ENCODE data around the gene C22orf31.
"Not testable (repeated sequence)": the region's sequence is repeated elsewhere in the genome, so short reads cannot be mapped to it uniquely, and the experiment has no call there.

Gene C22orf31

GRCh38 chr22:29092243-29092642 lies 30.6 kb upstream of the C22orf31 start:
- DNase-seq (ENCODE audit: low read depth), result no peak
- no peak for TF ChIP-seq CTCF (IDR thresholded peaks at IDR 0.05; ENCODE audit: insufficient read depth, low read depth, low read length, missing control alignments)
- H3K4me3 ChIP-seq (ENCODE audit: low read length), result no peak overlapping the region

- no peak overlapping the region for H3K4me3 ChIP-seq (ENCODE audit: low read length)
- no peak for TF ChIP-seq CTCF (IDR thresholded peaks at IDR 0.05; ENCODE audit: insufficient read depth, low read depth, low read length, missing control alignments)
- no peak for DNase-seq (ENCODE audit: low read depth)
Measured at GRCh38 chr22:29090039-29090438, 28.4 kb upstream of the C22orf31 start.

- no peak overlapping the region for H3K4me3 ChIP-seq (ENCODE audit: low read length)
- DNase-seq (ENCODE audit: low read depth), result no peak
- no peak for TF ChIP-seq CTCF (IDR thresholded peaks at IDR 0.05; ENCODE audit: insufficient read depth, low read depth, low read length, missing control alignments)
Measured at GRCh38 chr22:29089507-29089906, 27.9 kb upstream of the C22orf31 start.

GRCh38 chr22:29088809-29089208 lies 27.2 kb upstream of the C22orf31 start:
- no peak for DNase-seq (ENCODE audit: low read depth)
- H3K4me3 ChIP-seq (ENCODE audit: low read length), result no peak overlapping the region
- no peak for TF ChIP-seq CTCF (IDR thresholded peaks at IDR 0.05; ENCODE audit: insufficient read depth, low read depth, low read length, missing control alignments)

GRCh38 chr22:29087012-29087411 lies 25.4 kb upstream of the C22orf31 start:
- DNase-seq (ENCODE audit: low read depth), result no peak
- no peak overlapping the region for H3K4me3 ChIP-seq (ENCODE audit: low read length)
- TF ChIP-seq CTCF (IDR thresholded peaks at IDR 0.05; ENCODE audit: insufficient read depth, low read depth, low read length, missing control alignments), result no peak

- no peak for TF ChIP-seq CTCF (IDR thresholded peaks at IDR 0.05; ENCODE audit: insufficient read depth, low read depth, low read length, missing control alignments)
- no peak for DNase-seq (ENCODE audit: low read depth)
Measured at GRCh38 chr22:29083933-29084591, 22.4 kb upstream of the C22orf31 start.

GRCh38 chr22:29083576-29083932 lies 21.9 kb upstream of the C22orf31 start:
- not testable (repeated sequence) for DNase-seq (ENCODE audit: low read depth); H3K4me3 ChIP-seq (ENCODE audit: low read length)

More at GRCh38 chr22:29083933-29084591, 22.4 kb upstream of the C22orf31 start:
- no peak overlapping the region for H3K4me3 ChIP-seq (ENCODE audit: low read length)
